Right ventricle myocardium superior (tissue), 1 donor: ENCODE data around the gene SPIN2B. TPM values are rescaled to one million over a fixed set of nuclear protein-coding genes. Genes with fewer than 3 reads are reported as not detected.
"Not testable (repeated sequence)": the region's sequence is repeated elsewhere in the genome, so short reads cannot be mapped to it uniquely, and the experiment has no call there.

Experiments used
- ATAC-seq: fragments of 200-7000 bp; cut with Tn5 transposase; one replicate; pipeline ENCODE4 v1.9.1; 2020; ENCODE audit warnings: mild to moderate bottlenecking; ENCODE audit not compliant: poor library complexity
- DNase-seq: peaks from one replicate; pipeline ENCODE4 v3.0.0-alpha.2; 2020
- intact Hi-C: fragments of 100-400 bp; cut with DNase I; formaldehyde crosslinking; loops from one replicate; pipeline ENCODE4 v1.11.2; 2022
- total RNA-seq: library from RNA; stranded (reverse); fragmentation: NEBNext Ultra II Directional; extraction: Animal tissue kit (Norgen Biotek cat#: 25700); gene quantifications from one replicate; pipeline ENCODE4 v1.2.1, GENCODE V29; 2021
- donor health status: DM: no; HTN: yes; CAD: no; lungs with severe emphysema.

Gene SPIN2B
- total RNA-seq, 1 donor from 2014 or later: 7.8 TPM

DNA sequence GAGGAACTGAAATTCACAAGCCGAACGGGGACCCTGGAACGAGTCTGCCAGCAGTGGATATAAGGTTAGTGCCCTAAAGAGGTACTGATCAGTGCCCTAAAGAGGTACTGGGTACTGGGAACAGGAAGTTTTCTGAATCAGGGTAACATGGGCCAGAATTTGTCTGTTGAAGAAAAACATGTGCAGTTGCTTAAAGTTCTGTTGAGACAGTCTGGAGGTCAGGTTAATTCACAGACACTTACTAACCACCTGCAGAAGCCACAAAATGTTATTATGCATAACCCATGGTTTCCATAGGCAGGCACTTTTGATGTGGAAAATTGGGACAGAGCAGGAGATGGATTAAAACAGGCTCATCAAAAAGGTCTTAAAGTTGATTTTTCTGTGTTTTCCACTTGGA, 17.9 kb downstream of the SPIN2B start:
- no peak for DNase-seq
- intact Hi-C loops: no loop called here
- no peak for ATAC-seq

DNA sequence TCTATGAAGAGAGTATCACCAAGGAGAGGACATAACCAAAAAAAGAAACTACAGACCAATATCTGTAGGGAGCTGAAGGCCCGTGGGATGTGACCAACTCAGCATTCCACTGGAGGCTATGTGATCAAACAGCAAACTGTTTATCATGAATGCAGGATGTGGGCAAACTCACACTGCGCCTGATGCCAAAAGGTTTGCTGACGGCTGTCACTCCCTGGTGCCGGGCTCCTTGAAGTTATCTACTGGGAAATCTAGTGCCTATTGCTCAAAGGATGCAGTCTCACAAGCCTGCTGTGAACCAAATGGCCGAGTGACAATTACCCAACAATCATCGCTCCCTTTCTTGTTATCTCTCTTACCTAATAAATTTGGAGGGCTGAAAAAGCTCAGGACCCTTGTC, 18.4 kb downstream of the SPIN2B start:
- DNase-seq, ATAC-seq, intact Hi-C loops: not testable (repeated sequence)

DNA sequence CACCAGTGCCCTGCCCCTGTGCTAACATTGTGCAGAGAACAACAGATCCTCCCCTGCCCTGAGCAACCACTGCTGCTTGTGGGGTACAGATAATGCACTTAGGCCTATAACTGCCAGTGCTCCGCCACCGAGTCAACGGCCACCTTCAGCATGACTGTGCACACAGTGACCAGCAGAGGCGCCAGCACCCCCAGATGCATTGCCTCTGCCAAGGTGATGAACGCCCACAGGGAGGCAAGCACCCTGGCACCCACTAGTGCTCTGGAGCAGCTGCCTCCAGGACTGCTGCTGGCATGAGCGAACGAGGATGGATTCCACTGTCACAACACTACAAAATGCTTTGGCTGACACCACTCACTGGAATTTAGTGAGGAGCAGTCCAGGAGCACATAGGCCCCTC, 38.2 kb downstream of the SPIN2B start:
- intact Hi-C loops: no loop called here
- no peak for ATAC-seq
- DNase-seq: no peak

DNA sequence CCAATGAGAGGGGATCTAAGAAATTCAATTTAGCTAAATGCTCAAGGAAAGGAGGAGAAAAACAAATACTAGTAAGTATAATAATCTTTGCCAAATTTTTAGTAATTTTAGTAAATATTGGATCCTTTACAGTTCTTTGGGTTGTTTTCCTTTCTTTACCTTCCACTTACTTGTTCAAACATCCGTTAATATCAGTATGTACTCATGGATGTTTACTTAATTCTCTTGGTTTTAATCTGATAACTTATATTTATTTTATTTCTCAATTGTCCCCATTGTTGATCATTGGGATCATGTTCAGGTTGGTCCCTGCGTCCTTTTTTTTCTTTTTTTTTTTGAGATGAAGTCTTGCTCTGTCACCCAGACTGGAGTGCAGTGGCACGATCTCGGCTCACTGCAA, 46.9 kb downstream of the SPIN2B start:
- ATAC-seq: no peak
- no peak for DNase-seq
- intact Hi-C loops: no loop called here

DNA sequence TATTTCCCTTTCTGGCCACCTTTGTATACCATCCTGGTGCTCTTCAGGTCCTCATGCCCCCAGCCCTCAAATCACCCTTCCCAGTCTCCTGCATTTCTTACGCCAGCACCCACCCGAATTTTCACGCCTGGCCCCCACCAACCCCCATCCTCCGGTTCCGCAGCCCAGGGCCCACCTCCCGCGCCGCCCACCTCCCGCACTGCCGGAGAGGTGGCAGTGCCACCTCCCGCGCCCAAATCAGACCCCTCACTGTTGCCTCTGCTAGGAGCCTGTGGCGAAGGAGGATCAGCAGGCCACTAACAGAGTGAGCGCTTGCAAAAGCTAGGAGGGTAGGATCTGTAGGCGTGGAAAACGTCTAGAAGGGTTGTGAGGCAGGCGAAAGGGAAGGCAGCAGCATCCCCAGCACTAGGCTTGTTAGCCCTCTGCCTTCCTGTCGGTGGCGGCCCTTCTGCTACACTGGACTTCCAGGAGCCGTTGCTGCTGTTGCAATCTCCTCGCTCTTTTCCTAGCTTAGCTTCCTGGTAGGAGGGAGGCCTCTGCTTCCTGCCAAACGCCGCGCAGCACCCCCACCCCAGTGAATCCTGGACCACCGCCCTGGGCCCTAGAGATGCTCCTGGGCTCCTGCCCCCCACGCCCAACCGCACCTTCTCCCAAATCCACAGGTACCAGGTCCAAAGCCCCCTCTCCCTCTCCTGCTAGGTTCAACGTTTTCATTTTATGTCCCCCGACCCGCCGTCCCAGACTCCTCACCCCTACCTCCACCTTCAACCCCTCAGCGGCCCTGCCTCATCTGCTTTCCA, 51.0 kb downstream of the SPIN2B start:
- intact Hi-C loops: no loop called here
- ATAC-seq: no peak
- DNase-seq: no peak

Other genes with a start within 250 kb of the SPIN2B start
- gene SPIN3, start 126.0 kb downstream of the SPIN2B start, total RNA-seq: 3.8 TPM
- gene SPIN2A, start 15.8 kb upstream of the SPIN2B start, total RNA-seq: 0.46 TPM
- gene FAAH2, start 165.2 kb upstream of the SPIN2B start, total RNA-seq: not detected